ENCODE data around the gene USP2. TPM values are rescaled to one million over a fixed set of nuclear protein-coding genes. Genes with fewer than 3 reads are reported as not detected.
A peak's percentile ranks its signal among the peaks of the same experiment; 100 is the strongest.

USP2 gene
- polyA plus RNA-seq, 3 donors, result 0.36 TPM; not detected in 2

DNA sequence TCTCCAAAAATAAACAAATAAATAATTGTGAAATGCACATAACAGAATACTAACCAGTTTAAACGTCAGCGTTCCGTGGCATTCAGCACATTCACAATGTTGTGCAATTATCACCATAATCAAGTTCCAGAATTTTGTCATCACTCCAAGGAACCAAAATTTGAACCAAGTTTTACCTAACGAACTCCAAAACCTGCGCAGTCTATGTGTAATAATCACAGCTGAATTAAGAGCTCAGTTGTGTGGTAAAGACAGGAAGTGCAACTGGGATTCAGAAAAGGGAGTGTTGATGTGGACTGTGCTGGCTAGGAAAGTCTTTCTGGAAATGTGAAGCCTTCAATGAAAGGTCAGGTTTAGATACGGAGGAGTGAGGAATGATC is 59.1 kb downstream of the USP2 start:
- peak in 1 of 3 donors; percentile 2 for DNase-seq
- no peak overlapping the region for H3K27ac Mint-ChIP-seq
- Histone ChIP-seq H3K4me3 (replicated peaks in 1 of 3; ENCODE audit: low read depth in 2 of 3, low read length in 3 of 3) (peak overlapping the region in 1 of 3 experiments; percentile 77), H3K27ac (ENCODE audit: low read depth in 1 of 2, low read length in 2 of 2) (no peak overlapping the region), H3K9me3 (replicated peaks in 1 of 2; ENCODE audit: control insufficient read depth in 1 of 2, insufficient read depth in 1 of 2, low read length in 2 of 2) (no peaks in the 10 kb centered on the region), H3K4me2 (replicated peaks; ENCODE audit: extremely low read depth, low read length, poor library complexity, severe bottlenecking) (peak overlapping the region; percentile 92), H3K36me3 (replicated peaks in 1 of 2; ENCODE audit: control insufficient read depth in 1 of 2, insufficient read depth in 2 of 2, low read length in 2 of 2) (no peaks in the 10 kb centered on the region), H4K20me1 (ENCODE audit: insufficient read depth, low read length) (no peaks in the 10 kb centered on the region), H3K79me2 (ENCODE audit: insufficient read depth, low read length) (no peaks in the 10 kb centered on the region), H3K9ac (ENCODE audit: insufficient read depth, low read length, poor library complexity, severe bottlenecking) (no peak overlapping the region), H3K27me3 (ENCODE audit: control insufficient read depth in 2 of 2, insufficient read depth in 2 of 2, low read length in 2 of 2) (peaks cover 17 to 46% of the 10 kb centered on the region in 2 donors), H2AFZ (ENCODE audit: insufficient read depth, low read depth, low read length, poor library complexity, severe bottlenecking) (no peak overlapping the region), H3K4me1 (ENCODE audit: control insufficient read depth in 1 of 2, insufficient read depth in 2 of 2, low read length in 2 of 2) (peaks cover 20 to 22% of the 10 kb centered on the region in 2 donors)
- H3K27me3 Mint-ChIP-seq (ENCODE audit: low read depth in 3 of 3), result peaks cover 44 to 50% (median 47%) of the 10 kb centered on the region in 3 donors
- peak overlapping the region in 1 of 2 donors; percentile 39 for H3K4me3 Mint-ChIP-seq
- intact Hi-C loops (cut with micrococcal nuclease), result no loop called here
- TF ChIP-seq, protein P1, sequence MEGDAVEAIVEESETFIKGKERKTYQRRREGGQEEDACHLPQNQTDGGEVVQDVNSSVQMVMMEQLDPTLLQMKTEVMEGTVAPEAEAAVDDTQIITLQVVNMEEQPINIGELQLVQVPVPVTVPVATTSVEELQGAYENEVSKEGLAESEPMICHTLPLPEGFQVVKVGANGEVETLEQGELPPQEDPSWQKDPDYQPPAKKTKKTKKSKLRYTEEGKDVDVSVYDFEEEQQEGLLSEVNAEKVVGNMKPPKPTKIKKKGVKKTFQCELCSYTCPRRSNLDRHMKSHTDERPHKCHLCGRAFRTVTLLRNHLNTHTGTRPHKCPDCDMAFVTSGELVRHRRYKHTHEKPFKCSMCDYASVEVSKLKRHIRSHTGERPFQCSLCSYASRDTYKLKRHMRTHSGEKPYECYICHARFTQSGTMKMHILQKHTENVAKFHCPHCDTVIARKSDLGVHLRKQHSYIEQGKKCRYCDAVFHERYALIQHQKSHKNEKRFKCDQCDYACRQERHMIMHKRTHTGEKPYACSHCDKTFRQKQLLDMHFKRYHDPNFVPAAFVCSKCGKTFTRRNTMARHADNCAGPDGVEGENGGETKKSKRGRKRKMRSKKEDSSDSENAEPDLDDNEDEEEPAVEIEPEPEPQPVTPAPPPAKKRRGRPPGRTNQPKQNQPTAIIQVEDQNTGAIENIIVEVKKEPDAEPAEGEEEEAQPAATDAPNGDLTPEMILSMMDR (IDR thresholded peaks at IDR 0.05), result no peak
- WGBS (ENCODE audit: insufficient coverage), result 50% methylated on average over 6 of the region's 6 CpGs
- peaks cover 0 to 8% of the 10 kb centered on the region in 2 donors for H3K36me3 Mint-ChIP-seq
- peaks cover 0 to 7% (median 0%) of the 10 kb centered on the region in 7 donors for H3K9me3 Mint-ChIP-seq
- H3K4me1 Mint-ChIP-seq, result peaks cover 24% of the 10 kb centered on the region

DNA sequence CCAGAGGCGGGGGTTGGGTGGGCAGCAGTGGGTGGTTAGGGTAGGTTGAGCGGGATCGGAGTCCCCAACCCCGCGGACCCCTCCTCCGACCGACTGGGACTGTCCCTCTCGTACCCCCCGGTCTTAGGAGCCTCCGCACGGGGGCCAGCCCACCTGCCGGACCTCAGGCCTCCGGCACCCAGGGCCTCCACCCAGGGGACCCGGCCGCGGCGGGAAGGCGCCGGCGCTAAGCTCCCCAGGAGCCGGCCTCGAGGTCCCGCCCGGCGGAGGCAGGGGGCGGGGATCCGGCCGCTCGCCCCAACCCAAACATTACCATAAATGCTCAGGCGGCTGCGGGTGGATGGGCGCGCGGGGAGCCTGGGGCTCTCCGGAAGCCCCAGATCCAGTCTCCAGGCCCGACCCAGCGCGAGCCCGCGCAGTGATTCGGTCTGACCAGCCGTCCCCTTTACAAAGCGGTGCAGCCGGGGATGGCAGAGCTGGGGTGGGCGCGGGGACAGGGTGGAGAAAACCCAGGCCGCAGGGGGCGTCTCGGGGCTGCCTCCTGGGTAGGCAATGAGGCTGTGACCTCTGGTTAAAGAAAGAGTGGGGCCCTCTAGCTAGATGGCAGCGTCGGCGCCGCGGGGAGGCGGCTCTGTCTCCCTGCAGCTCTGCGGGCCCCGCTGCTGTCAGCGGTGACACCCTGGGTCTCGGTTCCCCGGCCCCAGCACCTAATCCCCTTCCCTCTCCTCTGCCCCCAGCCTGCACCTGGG is 60.5 kb downstream of the USP2 start:
- H3K4me2 ChIP-seq (replicated peaks; ENCODE audit: extremely low read depth, low read length, poor library complexity, severe bottlenecking), result peak overlapping the region; percentile 92
- WGBS (ENCODE audit: insufficient coverage), result 1% methylated on average over 45 of the region's 60 CpGs
- Mint-ChIP-seq H3K36me3 (peaks cover 0 to 8% of the 10 kb centered on the region in 2 donors), H3K9me3 (peaks cover 0 to 7% (median 0%) of the 10 kb centered on the region in 7 donors), H3K4me3 (peak overlapping the region; percentile 80 to 91), H3K27ac (peak overlapping the region in 1 of 7 donors; percentile 46), H3K4me1 (peaks cover 27% of the 10 kb centered on the region), H3K27me3 (ENCODE audit: low read depth in 3 of 3) (peaks cover 52 to 64% (median 57%) of the 10 kb centered on the region in 3 donors)
- peak in 1 of 3 donors; percentile 17 for DNase-seq
- no peaks in the 10 kb centered on the region for H3K79me2 ChIP-seq (ENCODE audit: insufficient read depth, low read length)
- H4K20me1 ChIP-seq (ENCODE audit: insufficient read depth, low read length), result no peaks in the 10 kb centered on the region
- peak overlapping the region; percentile 61 for H3K9ac ChIP-seq (ENCODE audit: insufficient read depth, low read length, poor library complexity, severe bottlenecking)
- H3K4me3 ChIP-seq (replicated peaks in 1 of 3; ENCODE audit: low read depth in 2 of 3, low read length in 3 of 3), result peak overlapping the region; percentile 35 to 77 (median 46)
- H3K9me3 ChIP-seq (replicated peaks in 1 of 2; ENCODE audit: control insufficient read depth in 1 of 2, insufficient read depth in 1 of 2, low read length in 2 of 2), result peaks cover 0 to 1% of the 10 kb centered on the region in 2 donors
- TF ChIP-seq, protein P1 (IDR thresholded peaks at IDR 0.05), result no peak
- peak overlapping the region; percentile 91 for H2AFZ ChIP-seq (ENCODE audit: insufficient read depth, low read depth, low read length, poor library complexity, severe bottlenecking)
- H3K36me3 ChIP-seq (replicated peaks in 1 of 2; ENCODE audit: control insufficient read depth in 1 of 2, insufficient read depth in 2 of 2, low read length in 2 of 2), result no peaks in the 10 kb centered on the region
- no peak overlapping the region for H3K27ac ChIP-seq (ENCODE audit: low read depth in 1 of 2, low read length in 2 of 2)
- intact Hi-C loops (cut with micrococcal nuclease), result no loop called here
- peaks cover 29 to 32% of the 10 kb centered on the region in 2 donors for H3K4me1 ChIP-seq (ENCODE audit: control insufficient read depth in 1 of 2, insufficient read depth in 2 of 2, low read length in 2 of 2)
- H3K27me3 ChIP-seq (ENCODE audit: control insufficient read depth in 2 of 2, insufficient read depth in 2 of 2, low read length in 2 of 2), result peaks cover 26 to 59% of the 10 kb centered on the region in 2 donors

All from CD14-positive monocyte (primary cell).